Esophagus muscularis mucosa (tissue), 3 donors: ENCODE data around the gene TP53RK.

Source experiments
- POLR2A ChIP-seq: fragments of 450-650 bp; IDR thresholded peaks from one replicate; pipeline ENCODE4 v1.6.1; 2017; ENCODE audit warnings: antibody characterized with exemption, moderate library complexity, mild to moderate bottlenecking, low read depth
- TF ChIP-seq, protein P1 (sequence below), 3 experiments: fragments of 200-600 bp in 2 of 3; fragments of 450-650 bp in 1 of 3; sonication (generic) in 2 of 3; IDR thresholded peaks; one replicate each; pipeline ENCODE4 v1.5.1; 2017 to 2019; ENCODE audit warnings: antibody characterized with exemption in 3 of 3, mild to moderate bottlenecking in 2 of 3, moderate library complexity in 1 of 3

DNA sequence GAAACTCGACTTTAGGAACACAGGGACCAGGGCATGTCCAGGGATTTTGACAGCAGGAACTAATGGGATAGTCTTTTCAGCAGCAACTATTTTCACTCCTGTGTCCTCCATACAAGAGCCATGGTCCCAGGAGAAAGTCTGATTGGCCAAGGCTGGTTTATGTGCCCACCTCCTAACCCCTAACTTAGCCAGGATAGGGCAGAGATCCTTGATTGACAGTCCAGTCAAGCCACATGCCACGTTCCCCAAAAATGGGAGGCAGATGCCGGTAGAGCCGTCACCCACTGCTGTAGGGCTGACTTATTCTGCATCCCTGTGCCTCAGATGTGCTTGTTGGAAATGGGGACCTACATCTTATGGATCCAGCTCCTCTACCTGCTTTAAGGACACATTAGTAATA, 42.5 kb upstream of the TP53RK start:
- TF ChIP-seq, protein P1, sequence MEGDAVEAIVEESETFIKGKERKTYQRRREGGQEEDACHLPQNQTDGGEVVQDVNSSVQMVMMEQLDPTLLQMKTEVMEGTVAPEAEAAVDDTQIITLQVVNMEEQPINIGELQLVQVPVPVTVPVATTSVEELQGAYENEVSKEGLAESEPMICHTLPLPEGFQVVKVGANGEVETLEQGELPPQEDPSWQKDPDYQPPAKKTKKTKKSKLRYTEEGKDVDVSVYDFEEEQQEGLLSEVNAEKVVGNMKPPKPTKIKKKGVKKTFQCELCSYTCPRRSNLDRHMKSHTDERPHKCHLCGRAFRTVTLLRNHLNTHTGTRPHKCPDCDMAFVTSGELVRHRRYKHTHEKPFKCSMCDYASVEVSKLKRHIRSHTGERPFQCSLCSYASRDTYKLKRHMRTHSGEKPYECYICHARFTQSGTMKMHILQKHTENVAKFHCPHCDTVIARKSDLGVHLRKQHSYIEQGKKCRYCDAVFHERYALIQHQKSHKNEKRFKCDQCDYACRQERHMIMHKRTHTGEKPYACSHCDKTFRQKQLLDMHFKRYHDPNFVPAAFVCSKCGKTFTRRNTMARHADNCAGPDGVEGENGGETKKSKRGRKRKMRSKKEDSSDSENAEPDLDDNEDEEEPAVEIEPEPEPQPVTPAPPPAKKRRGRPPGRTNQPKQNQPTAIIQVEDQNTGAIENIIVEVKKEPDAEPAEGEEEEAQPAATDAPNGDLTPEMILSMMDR (IDR thresholded peaks at IDR 0.05) = no peak
- TF ChIP-seq POLR2A = no peak
